Occipital lobe (tissue), 2 donors: ENCODE results near the gene EBF3. TPM values are rescaled to one million over a fixed set of nuclear protein-coding genes. Genes with fewer than 3 reads are reported as not detected.

ENCODE experiments used
- DNase-seq: peaks from one replicate; lab custom pipeline; 2025; lab: John Stamatoyannopoulos, UW
- total RNA-seq: library from RNA; depleted of rRNA; stranded (reverse); fragments of >200 nt; gene quantifications from one replicate; pipeline ENCODE4 v1.2.3, GENCODE V29; 2014

Gene EBF3
- total RNA-seq, 1 donor from 2014 or later, result 0.31 TPM

DNA sequence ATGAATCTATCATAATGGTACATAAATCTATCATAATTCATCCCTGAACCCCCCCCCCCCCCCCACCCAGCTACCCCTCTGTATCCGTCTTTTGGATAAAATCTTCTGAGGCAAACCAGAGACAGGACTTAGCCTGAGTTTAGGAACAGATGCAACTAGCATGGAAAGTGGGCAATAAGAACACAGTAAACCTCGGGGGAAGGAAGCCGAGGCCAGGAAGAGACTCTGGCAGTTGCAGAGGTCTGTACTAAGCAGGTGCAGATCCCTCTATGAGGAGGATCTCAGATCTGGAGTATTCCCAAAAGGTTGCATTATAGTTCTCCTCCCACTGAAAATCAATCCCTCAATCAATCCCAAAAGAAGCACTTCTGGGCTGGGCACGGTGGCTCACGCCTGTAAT lies 87.2 kb downstream of the EBF3 start:
- no peak for DNase-seq

DNA sequence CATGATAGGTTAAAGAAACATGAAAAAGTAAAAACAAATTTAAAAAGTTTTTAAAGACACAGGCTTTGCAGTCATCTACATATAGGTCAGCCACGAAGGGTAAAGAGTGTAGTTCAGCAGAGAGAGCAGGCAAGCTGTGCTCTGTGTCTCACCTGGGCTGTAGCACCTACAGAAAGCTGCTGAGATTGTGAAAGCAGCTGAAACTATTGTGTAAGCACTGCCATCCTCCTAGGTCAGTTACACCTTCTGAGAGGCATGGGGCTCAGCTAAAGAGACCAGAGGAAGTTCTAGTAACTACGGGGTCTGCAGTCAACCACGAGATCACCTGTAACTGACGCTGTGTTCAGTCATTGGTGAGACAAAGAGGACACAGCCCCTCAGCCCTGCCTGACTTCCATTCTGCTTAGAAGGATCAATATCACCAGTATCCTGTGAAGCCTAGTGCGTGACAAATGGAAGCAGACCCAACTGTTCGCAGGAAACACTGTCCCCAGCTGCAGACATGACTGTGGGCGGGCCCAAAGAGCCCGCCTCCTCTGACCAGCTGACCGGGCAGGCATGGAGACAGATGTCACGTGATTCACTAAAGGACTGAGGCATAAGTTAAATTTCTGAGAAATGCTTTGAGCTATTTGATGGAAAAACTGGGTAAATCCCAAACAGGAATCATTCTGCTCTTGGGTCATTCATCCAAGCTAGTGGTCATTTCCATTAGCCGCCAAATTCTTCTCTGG lies 87.9 kb downstream of the EBF3 start:
- DNase-seq, result no peak

DNA sequence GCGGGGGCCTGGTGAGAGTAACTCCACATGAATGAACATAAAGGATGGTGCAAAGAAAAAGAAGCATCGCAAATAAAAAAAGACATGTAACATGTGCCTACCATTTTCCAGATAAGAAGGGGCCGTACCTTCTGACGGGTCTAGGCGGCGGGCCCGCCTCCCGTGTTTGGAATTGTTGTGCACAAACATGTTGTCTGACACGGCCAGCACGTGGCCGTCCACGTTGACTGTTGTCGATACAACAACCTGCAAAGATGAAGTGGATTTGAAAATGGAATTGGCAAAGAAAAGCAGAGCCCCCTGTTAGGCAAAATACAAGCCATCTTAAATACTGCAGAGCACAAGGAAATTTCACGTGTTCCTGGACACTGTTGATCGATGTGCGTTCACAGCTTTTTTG lies 90.7 kb downstream of the EBF3 start:
- DNase-seq, result no peak

DNA sequence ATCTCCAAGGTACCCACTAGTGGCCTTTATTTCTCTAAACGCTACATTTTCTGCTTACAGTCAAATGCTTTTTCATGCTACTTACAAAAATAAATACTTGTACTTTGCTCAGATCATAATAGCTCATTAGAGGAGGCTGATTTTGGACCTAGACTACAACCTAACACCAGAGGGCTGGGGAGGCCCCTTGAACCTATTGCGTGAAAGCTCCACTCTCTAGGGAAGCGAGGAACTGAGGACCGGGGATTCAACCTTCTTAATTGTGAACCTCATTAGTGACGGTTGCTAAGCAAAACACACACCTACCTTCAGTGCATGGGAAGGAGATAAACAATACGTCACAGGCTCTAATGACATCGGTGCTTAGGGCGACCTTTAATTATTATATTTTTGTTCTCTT lies 92.1 kb downstream of the EBF3 start:
- DNase-seq, result no peak

DNA sequence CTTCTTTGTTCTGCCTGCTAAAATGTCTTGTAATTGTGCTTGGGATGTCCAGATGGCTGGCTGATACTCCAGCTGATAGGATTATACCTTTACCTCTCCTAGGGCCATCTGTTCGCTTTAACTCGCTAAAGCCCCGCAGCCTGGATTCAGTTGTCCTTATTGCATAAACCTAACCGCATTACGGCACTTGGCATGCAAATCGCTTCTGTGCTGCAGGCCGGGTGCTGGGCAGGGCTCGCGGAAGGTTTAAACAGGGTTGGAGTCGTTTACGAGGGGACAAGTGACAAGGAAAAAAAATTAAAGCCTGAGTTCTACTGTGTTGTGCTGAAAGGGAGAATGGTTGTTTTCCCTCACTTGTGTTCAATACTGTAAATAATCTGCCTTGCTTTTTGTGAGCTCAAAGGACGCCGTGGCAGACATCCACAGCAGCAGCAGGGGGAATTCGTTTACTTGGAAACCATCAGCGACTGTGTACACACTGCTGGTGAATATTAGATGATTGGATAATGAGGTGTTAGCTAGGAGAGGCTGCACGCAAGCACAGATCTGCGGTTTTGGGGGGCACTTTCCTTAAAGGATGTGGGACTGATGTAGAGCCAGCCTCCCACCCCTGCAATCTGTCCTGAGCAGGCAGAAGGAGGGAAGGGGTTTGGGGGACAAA lies 93.0 kb downstream of the EBF3 start:
- no peak for DNase-seq

DNA sequence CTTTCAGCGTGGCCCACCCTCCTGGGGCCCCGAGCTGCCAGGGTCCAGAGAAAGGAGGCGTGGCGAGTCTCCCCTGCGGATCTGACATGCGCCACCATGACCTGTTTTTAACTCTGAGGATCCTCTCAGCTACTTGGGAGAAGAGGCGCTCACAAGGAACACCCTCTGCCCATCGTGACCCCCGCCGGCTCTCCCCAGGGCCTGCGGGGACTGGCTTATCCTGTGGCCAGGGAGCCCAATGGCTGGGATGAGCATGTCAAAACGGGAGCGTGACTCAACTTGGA lies 93.7 kb downstream of the EBF3 start:
- DNase-seq, result no peak

DNA sequence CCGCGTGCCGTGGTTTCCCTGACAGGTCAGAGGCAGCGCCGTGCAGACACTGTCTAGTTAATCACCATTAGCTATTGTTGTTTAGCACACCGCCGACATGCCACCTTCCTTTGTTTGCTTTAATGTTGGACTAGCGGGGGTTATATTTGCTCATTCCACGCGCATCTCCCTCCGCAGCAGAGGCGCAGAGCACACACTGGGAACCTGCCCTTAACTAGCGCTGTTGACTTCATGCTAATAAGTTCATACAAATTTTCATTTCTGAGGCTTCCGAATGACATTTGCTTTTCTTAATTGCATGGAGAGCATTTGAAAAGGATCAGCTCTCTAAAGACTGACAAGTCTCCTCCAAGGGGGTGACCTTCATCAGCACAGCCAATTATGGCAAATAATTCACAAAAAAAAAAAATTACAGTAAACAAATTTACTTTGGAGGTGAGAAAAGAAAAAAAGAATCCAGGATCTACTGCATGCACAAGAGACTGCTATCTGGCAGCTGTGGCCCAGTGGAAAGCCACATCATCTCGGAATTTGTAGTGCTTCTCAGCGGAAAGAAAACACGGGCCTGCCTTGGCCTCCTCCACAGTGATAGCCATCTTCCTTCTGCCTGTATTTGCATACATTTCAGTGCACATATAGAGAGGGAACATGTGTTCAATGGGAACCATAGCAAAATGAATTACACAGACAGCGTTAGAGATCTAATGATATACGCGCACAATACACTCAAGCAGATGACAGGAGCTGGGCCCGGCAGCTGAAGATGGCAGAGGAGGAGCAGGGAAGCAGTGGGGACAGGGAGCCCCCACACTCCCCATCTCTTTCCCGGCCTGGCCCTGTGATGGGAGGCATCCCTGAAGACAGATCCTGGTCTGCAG lies 94.2 kb downstream of the EBF3 start:
- no peak for DNase-seq

DNA sequence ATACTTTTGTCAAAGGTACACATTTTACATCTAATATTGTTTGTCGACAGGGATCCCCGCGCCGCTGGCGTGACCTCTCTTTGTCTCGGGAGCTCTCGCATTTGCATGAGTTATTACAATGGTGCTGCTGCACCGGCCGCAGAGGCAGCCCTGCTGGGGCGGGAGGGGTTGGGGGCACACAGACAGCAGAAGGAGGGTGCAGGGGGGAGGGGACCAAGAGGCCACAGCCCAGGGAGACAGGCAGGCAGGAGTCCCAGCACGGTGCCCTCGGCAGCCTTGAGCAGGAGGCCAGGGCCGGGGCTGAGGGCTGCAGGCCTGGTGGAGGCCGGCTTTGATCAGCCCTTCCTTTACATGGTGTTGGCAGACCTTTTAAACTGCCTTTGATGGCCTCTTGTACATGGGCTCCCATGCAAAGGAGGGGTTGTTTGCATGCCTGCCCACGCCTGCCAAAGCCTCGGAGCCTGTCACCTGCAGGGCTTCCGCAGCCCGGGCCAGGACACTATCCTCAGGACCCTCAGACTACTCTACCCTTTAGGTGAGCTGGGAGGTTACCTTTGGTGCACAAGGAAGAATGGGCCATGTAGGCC lies 95.5 kb downstream of the EBF3 start:
- no peak for DNase-seq

DNA sequence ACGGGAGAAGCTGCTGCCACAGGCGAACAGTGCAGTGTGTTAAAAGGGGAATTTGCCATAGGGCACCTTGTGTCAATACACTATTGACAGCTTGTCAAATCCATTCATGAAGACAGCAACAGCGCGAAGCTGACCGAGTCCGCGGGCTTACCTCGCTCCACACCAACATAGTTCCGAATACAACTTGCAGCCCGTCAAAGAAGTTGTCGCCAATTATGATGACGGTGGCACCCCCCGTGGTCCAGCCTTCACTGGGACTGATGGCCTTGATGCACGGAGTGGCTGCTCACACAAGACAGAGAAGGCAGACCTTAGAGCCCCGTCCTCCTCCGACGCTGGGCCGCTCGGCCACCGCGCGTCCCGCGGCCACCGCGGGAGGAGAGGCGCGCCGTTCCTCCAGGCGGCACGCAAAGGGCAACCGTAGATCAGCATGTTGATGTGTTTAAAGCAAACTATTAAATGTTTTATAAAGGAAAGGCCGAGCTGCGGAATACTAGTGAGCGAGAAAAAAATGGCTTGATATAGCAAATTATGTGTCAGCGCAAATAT lies 96.4 kb downstream of the EBF3 start:
- no peak for DNase-seq

DNA sequence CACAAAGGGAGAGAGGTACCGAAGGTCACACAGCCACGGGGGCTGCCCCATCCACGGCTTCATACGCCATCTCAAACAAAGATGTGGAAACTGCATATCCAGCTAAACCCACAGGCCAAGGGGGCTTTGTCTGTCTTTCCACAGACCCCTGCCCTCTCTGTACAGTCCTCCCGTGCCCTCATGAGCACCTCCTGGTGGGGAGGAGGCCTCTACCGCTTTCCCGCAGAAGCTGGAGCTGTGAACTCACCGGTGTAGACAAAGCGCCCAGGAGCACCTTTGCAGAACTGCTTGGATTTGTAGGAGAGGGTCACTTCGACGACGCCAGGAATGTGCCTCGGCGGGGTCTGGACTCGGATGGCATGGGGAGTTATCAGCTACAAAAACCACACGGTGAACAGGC lies 97.2 kb downstream of the EBF3 start:
- no peak for DNase-seq

DNA sequence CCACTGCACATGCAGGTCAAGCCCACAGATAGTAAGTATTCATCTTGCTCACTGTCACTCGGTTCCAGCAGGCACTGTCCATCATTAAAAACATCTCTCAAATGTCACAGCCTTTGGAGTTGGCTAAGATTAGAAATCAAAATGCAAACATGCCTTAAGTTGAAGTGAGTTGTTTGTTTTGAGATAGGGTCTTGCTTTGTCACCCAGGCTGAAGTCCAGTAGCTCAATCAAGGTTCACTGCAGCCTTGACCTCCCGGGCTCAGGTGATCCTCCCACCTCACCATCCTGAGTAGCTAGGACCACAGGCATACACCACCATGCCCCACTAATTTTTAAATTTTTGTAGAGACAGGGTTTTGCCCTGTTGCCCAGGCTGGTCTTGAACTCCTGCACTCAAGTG lies 98.1 kb downstream of the EBF3 start:
- no peak for DNase-seq

DNA sequence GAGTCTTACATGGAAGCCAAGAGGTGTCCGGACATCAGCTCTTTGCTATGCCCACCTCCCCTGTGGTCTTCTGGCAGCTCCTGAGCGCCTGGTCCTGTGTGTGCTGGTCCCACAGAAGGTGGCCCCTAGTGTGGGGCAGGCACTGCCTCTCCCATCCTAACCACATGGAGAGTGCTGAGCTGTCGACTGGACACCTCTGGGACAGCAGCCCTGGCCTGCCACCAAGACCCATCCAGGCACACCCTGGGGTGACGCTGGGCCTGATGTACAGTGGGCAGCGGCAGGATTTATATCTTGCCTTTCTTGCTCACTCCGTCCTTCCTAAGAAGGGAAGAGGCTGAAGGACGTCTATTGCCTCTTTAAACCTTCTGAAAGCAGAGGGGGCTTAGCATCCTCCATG lies 98.7 kb downstream of the EBF3 start:
- DNase-seq, result no peak

DNA sequence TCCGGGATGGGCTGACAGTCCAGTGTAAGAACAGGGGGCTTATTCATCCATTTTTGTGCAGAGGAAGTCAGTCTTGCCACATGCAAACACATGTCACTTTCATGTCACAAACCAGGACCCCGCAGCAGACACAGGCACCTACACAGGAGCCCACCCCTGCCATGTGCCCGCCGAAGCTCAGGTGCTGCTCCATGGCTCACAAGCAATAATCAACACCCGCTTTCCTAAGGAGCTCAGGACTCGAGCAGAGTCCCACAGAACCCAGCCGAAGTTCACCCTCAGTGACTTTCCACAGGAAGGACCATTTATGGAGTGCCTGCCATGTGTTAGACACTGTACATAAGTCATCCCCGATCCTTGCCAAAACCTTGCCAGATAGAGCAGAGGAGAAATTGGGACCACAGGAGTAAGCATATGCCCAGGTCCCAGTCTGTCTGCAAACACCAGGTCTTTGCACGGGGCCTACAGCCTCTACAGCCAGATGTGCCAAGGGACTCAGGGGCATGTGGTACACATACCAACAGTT lies 99.4 kb downstream of the EBF3 start:
- no peak for DNase-seq

DNA sequence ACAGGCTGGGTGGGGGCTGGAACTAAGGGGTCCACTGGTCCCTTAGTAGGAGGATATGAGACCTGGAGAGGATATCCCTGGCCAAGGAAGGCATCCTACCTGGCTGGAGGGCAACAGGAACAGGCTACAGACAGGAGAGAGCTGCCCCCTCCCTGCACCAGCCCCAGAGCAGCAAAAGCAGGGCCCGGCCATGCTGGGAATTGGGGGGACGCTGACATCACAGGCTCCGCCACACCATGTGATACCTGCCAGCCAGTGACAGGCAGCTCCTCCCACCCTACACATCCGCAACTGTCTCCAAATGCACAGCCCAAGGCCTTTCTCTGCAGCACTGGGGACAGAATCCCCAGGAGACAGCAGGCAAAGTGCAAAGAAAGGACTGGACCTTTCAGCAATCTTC lies 100.0 kb downstream of the EBF3 start:
- DNase-seq, result no peak

DNA sequence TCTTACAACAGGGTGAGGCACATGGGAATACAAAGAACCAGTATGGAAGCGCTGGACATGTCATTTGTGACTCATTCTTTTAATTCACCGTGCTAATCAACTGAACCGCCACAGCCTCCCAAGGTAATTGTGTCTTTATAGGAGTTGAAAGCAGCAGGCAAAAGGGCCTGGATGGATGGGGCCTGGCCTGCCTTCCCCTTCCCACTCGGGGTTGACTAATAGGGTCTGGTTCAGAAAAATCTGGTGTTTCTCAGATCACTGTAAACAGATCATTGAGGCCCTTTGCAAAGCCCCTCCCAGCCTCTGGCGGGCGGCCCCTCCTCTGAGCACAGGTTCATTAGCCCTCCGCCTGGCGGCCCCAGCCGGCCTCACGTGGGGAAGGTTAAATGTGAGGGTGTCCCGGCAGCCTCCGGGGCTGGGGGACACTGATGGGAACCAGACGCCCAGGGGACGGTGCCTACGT lies 100.8 kb downstream of the EBF3 start:
- no peak for DNase-seq

DNA sequence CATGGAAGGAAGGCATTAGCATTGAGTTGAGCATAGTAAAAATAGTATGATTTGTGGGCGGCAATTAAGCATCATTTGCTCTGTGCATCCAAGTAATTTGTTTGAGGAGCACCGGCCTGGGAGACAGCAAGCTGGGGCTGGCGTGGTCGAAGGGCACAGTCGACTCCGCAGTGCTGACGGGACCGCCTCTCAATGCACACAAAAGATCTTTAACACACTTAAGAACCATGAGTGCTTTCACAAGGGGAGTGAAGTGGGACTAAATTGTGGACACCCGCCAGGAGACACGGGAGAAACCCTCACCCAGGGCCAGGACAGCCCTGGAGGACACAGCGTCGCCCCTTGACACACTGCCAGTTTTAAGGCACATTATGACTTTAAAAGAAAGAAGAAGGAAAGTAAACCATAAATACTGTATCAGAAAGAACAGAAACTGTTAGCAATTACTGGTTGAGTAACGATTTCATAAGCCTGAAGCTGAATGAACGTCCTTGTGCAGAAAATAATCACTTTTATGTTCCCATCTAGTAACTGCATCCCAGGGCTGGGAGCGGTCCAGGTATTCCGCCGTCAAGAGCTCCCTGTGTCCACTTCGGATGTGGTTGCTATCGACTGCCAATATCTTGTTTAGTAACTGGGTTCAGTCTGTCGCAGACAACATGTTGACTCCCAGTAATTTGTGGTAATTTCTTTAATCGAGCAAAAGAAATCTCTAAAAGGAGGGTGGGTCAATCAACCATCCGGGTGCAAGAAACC lies 102.1 kb downstream of the EBF3 start:
- no peak for DNase-seq

DNA sequence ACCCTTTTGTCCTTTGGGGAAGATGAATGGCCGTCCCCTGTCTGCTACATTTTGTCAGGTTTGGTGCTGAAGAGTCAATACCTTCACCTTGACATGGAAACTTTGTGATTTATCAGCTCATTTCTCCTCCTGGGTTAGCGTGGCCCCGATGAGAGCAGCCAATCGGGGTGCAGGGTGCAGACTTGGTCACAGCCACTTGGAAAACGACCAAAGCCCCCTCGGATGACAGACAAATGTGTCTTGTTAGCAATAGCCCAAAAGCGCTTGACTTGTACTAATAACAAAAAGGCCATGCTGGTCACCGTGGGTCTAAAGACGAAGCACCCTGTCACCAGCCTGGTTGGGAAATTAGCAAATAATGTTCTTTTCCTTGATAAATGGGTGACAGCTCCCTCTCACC lies 103.7 kb downstream of the EBF3 start:
- DNase-seq, result no peak

DNA sequence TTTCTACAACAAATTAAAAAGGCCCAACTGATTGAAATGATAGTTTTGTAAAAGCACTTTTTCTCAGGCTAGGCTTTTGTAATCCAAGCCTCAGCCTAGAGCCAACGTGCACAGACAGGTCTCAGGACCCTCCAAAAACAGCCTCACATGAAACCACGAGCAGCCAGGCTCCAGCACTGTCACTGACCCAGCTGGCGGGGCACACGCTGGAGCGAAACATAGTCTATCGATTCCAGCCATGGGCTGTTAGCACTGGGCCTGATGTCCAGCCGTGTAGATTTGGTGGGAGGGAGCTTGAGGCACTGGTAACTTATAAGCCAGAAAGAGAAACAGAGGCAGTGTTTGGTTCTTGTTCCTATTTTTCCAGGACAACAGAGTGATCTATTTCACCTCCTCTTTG lies 104.5 kb downstream of the EBF3 start:
- DNase-seq, result no peak

DNA sequence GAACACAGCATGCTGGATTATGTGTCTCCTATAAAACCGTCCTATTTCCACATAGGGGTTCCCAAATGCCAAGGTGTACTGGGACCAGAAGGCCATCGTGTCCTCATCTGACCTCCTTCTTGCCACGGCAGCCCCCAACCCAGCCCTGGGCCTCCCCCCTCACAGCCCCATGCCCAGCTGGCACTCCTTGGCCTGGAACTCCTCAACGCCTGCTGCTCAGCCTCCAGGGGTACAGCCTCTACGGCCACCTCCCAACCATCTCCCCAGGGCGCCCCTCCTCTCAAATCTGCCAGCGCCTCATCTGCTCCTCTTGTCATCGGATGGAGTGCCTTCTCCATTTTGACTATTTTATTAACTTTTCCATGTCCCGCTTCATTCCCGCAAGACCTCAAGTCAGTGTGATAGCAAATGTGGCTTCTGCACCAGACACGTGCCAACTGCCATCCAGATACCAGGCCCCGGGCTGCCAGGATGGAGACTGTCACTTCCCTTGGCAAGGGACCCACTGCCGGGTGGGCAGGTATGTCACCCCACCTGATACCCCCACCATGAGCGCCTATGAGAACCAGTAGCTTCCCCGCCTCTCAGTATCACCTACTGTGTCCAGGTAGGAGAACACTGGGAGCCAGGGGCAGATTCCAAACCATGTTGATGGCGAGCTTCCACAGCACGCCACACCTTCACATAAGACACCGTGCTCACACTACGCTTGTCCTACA lies 106.7 kb downstream of the EBF3 start:
- DNase-seq, result no peak

DNA sequence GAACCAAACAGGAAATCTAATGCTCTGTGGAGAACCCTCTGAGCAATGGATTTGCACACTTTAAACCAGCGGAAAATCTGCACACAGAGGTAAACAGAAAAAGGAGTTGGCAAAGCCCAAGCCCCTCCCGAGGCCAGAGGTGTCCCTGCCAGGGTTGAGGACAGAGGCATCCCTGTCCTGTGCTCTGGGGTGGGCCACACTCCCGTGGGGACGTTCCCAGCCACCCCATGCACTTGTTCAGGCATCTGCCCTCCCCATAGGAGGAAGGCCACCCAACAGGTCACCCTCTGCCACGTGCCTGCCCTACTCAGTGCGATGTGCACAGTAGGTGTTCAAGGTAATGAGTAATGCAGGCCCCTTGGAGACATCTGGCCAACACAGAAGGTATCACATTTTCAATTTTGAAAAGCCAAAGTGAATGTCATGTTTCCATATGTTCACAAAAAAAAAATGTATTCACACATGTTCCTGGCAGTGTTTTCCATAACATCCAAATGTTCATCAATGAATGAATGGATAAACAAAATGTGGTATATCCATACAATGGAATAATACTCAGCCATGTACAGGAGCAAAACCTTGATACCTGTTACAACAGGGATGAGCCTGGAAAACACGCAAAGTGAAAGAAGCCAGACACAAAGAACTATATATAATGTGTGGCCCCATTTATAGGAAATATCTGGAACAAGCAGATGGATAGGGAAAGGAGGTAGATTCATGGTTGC lies 108.1 kb downstream of the EBF3 start:
- no peak for DNase-seq
